Spleen (tissue), 7 donors: ENCODE data around the gene APOL5.

Experiments used
- POLR2A ChIP-seq, 3 donors: fragments of 450-650 bp; IDR thresholded peaks; one replicate each; pipeline ENCODE4 v1.5.1; 2017; ENCODE audit warnings: antibody characterized with exemption in 3 of 3, mild to moderate bottlenecking in 1 of 3
- POLR2AphosphoS5 ChIP-seq, 3 donors: sonication (generic); formaldehyde crosslinking; IDR thresholded peaks; one replicate each; pipeline ENCODE4 v1.5.1; 2017; ENCODE audit warnings: antibody characterized with exemption in 3 of 3
- TF ChIP-seq, protein P1 (sequence below), 11 experiments: fragments of 200-600 bp in 7 of 11; fragments of 450-650 bp in 4 of 11; sonication (generic) in 4 of 11; IDR thresholded peaks in 8 of 11; conservative IDR thresholded peaks in 3 of 11; 1 replicate in 7 of 11; 2 replicates in 4 of 11; pipeline versions ENCODE4 v1.4.0 to v1.8.0; 2016 to 2021; ENCODE audit warnings: antibody characterized with exemption in 11 of 11, inconsistent platforms in 4 of 11, mild to moderate bottlenecking in 1 of 11
- donor health status: DM: no; HTN: no; CAD: no; lungs with moderate emphysema.
- donor health status: DM: no; HTN: no; CAD: no.
- donor health status: DM: no; HTN: no; CAD: no.

DNA sequence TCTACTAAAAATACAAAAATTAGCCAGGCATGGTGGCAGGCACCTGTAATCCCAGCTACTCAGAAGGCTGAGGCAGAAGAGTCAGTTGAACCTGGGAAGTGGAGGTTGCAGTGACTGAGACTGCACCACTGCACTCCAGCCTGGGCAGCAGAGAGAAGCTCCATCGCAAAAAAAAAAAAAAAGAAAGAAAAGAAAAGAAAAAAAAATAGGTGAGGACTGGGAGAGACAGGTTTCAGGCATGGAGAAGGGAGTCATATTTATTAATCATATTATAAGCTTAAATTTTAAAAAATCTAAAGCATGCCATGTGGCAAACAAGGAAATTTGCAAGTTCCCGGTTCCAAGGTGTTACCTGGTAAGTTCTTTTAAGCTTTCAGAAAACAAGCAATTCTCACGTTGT lies at the start of gene APOL5:
- TF ChIP-seq, protein P1, sequence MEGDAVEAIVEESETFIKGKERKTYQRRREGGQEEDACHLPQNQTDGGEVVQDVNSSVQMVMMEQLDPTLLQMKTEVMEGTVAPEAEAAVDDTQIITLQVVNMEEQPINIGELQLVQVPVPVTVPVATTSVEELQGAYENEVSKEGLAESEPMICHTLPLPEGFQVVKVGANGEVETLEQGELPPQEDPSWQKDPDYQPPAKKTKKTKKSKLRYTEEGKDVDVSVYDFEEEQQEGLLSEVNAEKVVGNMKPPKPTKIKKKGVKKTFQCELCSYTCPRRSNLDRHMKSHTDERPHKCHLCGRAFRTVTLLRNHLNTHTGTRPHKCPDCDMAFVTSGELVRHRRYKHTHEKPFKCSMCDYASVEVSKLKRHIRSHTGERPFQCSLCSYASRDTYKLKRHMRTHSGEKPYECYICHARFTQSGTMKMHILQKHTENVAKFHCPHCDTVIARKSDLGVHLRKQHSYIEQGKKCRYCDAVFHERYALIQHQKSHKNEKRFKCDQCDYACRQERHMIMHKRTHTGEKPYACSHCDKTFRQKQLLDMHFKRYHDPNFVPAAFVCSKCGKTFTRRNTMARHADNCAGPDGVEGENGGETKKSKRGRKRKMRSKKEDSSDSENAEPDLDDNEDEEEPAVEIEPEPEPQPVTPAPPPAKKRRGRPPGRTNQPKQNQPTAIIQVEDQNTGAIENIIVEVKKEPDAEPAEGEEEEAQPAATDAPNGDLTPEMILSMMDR (IDR thresholded peaks at IDR 0.05 in 8 of 11, conservative IDR thresholded peaks at IDR 0.05 in 3 of 11): no peak
- TF ChIP-seq POLR2A (IDR thresholded peaks at IDR 0.05): no peak
- no peak for TF ChIP-seq POLR2AphosphoS5 (IDR thresholded peaks at IDR 0.05)
